ENCODE results near the gene CNIH2. TPM values are rescaled to one million over a fixed set of nuclear protein-coding genes. Genes with fewer than 3 reads are reported as not detected.

CNIH2 gene
- total RNA-seq, 1 donor from 2014 or later = not detected

- Histone ChIP-seq H3K27ac (ENCODE audit: low read depth, low read length) (no peak overlapping the region), H3K9me3 (ENCODE audit: control insufficient read depth in 3 of 3, low read length in 3 of 3) (no peaks in the 10 kb centered on the region), H3K4me1 (ENCODE audit: control insufficient read depth in 3 of 3, insufficient read depth in 3 of 3, low read length in 3 of 3) (peaks cover 9 to 20% (median 19%) of the 10 kb centered on the region in 3 donors), H3K36me3 (ENCODE audit: control insufficient read depth in 3 of 3, insufficient read depth in 3 of 3, low read length in 3 of 3) (peaks cover 21 to 22% (median 21%) of the 10 kb centered on the region in 3 donors), H3K27me3 (ENCODE audit: control insufficient read depth in 3 of 3, insufficient read depth in 3 of 3, low read length in 3 of 3) (peaks cover 3 to 27% (median 8%) of the 10 kb centered on the region in 3 donors), H3K9ac (ENCODE audit: low read depth in 1 of 3, low read length in 3 of 3) (no peak overlapping the region), H3K4me3 (ENCODE audit: low read length in 3 of 3) (no peak overlapping the region)
These were observed 3.0 kb downstream of the CNIH2 start for GRCh38 chr11:66281001-66281400.

DNA sequence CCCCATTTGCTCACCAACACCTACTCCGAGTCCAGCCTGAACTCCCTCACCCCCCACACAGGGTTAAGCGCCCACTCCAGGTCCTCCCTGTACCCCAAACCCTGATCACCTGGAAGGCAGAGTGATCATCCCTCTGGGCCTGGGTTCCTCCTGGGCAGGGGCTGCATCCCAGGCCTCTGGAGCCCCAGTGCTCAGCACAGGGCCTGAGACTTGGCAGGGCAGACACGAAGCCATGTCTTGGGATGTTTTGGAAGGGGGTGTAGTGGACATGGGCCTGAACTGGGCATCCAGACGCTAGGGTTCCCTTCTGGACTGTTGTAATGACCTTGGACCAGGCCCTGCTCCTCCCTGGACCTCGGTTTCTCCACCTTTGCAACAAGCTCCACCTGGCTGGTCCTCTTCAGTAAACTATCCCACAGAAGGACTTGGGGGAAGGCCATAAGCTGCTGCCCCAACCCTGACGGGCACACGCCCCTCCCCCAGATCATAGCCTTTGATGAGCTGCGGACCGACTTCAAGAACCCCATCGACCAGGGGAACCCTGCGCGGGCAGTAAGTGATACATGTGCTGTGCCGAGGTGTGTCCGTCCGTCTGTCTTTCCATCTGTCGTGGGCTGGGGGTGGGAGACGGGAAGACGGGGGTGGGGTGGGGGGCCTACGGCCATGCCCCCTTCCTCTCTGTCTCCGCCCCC is 3.9 kb downstream of the CNIH2 start:
- no peak overlapping the region for H3K9ac ChIP-seq (ENCODE audit: low read depth in 1 of 3, low read length in 3 of 3)
- H3K9me3 ChIP-seq (ENCODE audit: control insufficient read depth in 3 of 3, low read length in 3 of 3) = no peaks in the 10 kb centered on the region
- H3K36me3 ChIP-seq (ENCODE audit: control insufficient read depth in 3 of 3, insufficient read depth in 3 of 3, low read length in 3 of 3) = peaks cover 17 to 20% (median 18%) of the 10 kb centered on the region in 3 donors
- H3K4me1 ChIP-seq (ENCODE audit: control insufficient read depth in 3 of 3, insufficient read depth in 3 of 3, low read length in 3 of 3) = peaks cover 9 to 29% (median 24%) of the 10 kb centered on the region in 3 donors
- H3K27ac ChIP-seq (ENCODE audit: low read depth, low read length) = no peak overlapping the region
- peaks cover 3 to 27% (median 8%) of the 10 kb centered on the region in 3 donors for H3K27me3 ChIP-seq (ENCODE audit: control insufficient read depth in 3 of 3, insufficient read depth in 3 of 3, low read length in 3 of 3)
- no peak overlapping the region for H3K4me3 ChIP-seq (ENCODE audit: low read length in 3 of 3)

DNA sequence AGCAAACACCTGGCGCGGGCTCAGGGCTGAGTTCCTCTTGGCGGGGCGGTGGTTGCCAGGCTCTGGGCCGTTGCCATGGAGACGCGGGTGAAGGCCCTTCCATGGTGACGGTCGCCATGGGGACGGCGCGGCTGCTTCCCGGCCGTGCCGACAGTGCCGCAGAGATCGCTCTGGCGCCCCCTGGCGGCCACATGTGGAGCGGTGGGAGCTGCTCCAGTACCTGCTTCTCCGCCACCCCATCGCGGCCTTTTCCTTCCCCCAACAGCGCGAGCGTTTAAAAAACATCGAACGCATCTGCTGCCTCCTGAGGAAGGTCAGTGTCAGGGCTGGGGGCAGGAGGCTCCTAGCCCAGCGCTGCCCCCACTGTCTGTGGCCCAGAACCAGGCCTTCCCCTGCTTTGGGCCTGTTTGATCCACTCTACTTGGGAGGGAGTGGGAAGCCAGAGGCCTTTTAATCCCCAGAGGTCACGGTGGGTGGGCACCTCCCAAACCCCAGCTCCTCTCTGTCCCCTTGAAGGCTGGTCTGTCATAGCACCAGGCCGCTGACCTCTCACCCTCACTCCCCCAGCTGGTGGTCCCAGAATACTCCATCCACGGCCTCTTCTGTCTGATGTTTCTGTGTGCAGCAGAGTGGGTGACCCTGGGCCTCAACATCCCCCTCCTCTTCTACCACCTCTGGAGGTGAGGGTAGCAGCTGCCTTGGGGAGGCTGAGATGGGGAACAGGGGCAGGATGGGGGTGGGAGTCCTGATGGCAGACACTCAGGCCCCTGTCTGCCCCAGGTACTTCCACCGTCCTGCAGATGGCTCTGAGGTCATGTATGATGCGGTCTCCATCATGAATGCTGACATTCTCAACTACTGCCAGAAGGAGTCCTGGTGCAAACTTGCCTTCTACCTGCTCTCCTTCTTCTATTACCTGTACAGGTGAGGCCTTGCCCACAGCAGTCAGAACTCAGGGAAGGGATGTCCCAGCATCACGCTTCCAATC is 4.8 kb downstream of the CNIH2 start:
- no peak overlapping the region for H3K27ac ChIP-seq (ENCODE audit: low read depth, low read length)
- H3K27me3 ChIP-seq (ENCODE audit: control insufficient read depth in 3 of 3, insufficient read depth in 3 of 3, low read length in 3 of 3) = peaks cover 3 to 27% (median 8%) of the 10 kb centered on the region in 3 donors
- peaks cover 17 to 21% (median 20%) of the 10 kb centered on the region in 3 donors for H3K36me3 ChIP-seq (ENCODE audit: control insufficient read depth in 3 of 3, insufficient read depth in 3 of 3, low read length in 3 of 3)
- H3K4me3 ChIP-seq (ENCODE audit: low read length in 3 of 3) = peak overlapping the region in 1 of 3 donors; percentile 49
- peak overlapping the region; percentile 14 to 33 (median 20) for H3K9ac ChIP-seq (ENCODE audit: low read depth in 1 of 3, low read length in 3 of 3)
- peaks cover 8 to 32% (median 28%) of the 10 kb centered on the region in 3 donors for H3K4me1 ChIP-seq (ENCODE audit: control insufficient read depth in 3 of 3, insufficient read depth in 3 of 3, low read length in 3 of 3)
- no peaks in the 10 kb centered on the region for H3K9me3 ChIP-seq (ENCODE audit: control insufficient read depth in 3 of 3, low read length in 3 of 3)

GRCh38 chr11:66283461-66284105 is 5.6 kb downstream of the CNIH2 start:
- no peak overlapping the region for H3K9ac ChIP-seq (ENCODE audit: low read depth in 1 of 3, low read length in 3 of 3)
- H3K4me3 ChIP-seq (ENCODE audit: low read length in 3 of 3) = no peak overlapping the region
- H3K4me1 ChIP-seq (ENCODE audit: control insufficient read depth in 3 of 3, insufficient read depth in 3 of 3, low read length in 3 of 3) = peaks cover 15 to 40% (median 35%) of the 10 kb centered on the region in 3 donors
- peaks cover 17 to 21% (median 20%) of the 10 kb centered on the region in 3 donors for H3K36me3 ChIP-seq (ENCODE audit: control insufficient read depth in 3 of 3, insufficient read depth in 3 of 3, low read length in 3 of 3)
- H3K27me3 ChIP-seq (ENCODE audit: control insufficient read depth in 3 of 3, insufficient read depth in 3 of 3, low read length in 3 of 3) = peaks cover 3 to 27% (median 8%) of the 10 kb centered on the region in 3 donors
- H3K9me3 ChIP-seq (ENCODE audit: control insufficient read depth in 3 of 3, low read length in 3 of 3) = no peaks in the 10 kb centered on the region
- H3K27ac ChIP-seq (ENCODE audit: low read depth, low read length) = no peak overlapping the region

DNA sequence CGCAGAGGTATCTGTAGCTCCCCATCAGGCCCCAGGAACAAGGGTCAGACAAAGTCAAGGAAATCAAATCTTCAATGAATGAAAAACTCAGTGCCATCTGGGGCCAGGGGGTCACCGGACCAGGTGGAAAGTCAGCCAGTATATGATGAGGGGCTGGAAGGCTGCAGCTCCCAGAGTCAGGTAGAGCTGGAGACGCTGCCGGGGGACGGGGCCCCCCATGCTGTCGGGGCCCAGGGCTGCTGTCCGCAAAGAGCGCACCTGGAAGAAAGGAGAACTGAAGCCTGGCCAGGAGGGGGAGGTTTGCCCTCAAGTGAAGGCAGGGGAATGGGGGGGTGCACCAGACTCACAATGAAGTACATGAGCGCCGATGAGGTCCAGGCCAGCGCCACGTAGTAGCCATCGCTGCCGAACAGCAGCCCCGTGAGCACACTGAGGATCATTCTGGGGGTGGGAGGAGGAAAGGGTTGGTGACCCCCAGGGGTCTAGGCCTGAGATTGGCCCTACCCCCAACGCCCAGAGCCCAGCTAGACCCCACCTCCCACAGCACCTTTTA is 6.6 kb downstream of the CNIH2 start:
- Histone ChIP-seq H3K4me1 (ENCODE audit: control insufficient read depth in 3 of 3, insufficient read depth in 3 of 3, low read length in 3 of 3) (peaks cover 17 to 44% (median 38%) of the 10 kb centered on the region in 3 donors), H3K9me3 (ENCODE audit: control insufficient read depth in 3 of 3, low read length in 3 of 3) (no peaks in the 10 kb centered on the region), H3K27ac (ENCODE audit: low read depth, low read length) (no peak overlapping the region)

GRCh38 chr11:66285250-66285947 is 7.4 kb downstream of the CNIH2 start:
- peaks cover 20 to 51% (median 45%) of the 10 kb centered on the region in 3 donors for H3K4me1 ChIP-seq (ENCODE audit: control insufficient read depth in 3 of 3, insufficient read depth in 3 of 3, low read length in 3 of 3)
- H3K9ac ChIP-seq (ENCODE audit: low read depth in 1 of 3, low read length in 3 of 3) = peak overlapping the region in 1 of 3 donors; percentile 40
- H3K9me3 ChIP-seq (ENCODE audit: control insufficient read depth in 3 of 3, low read length in 3 of 3) = no peaks in the 10 kb centered on the region
- H3K27ac ChIP-seq (ENCODE audit: low read depth, low read length) = no peak overlapping the region
- no peak overlapping the region for H3K4me3 ChIP-seq (ENCODE audit: low read length in 3 of 3)
- H3K36me3 ChIP-seq (ENCODE audit: control insufficient read depth in 3 of 3, insufficient read depth in 3 of 3, low read length in 3 of 3) = peaks cover 17 to 21% (median 20%) of the 10 kb centered on the region in 3 donors
- peaks cover 0 to 14% (median 0%) of the 10 kb centered on the region in 3 donors for H3K27me3 ChIP-seq (ENCODE audit: control insufficient read depth in 3 of 3, insufficient read depth in 3 of 3, low read length in 3 of 3)

More for the DNA sequence above, 6.6 kb downstream of the CNIH2 start:
- Histone ChIP-seq H3K4me3 (ENCODE audit: low read length in 3 of 3) (no peak overlapping the region), H3K27me3 (ENCODE audit: control insufficient read depth in 3 of 3, insufficient read depth in 3 of 3, low read length in 3 of 3) (peaks cover 3 to 22% (median 5%) of the 10 kb centered on the region in 3 donors), H3K9ac (ENCODE audit: low read depth in 1 of 3, low read length in 3 of 3) (no peak overlapping the region), H3K36me3 (ENCODE audit: control insufficient read depth in 3 of 3, insufficient read depth in 3 of 3, low read length in 3 of 3) (peaks cover 17 to 21% (median 20%) of the 10 kb centered on the region in 3 donors)

GRCh38 chr11:66286699-66287098 is 8.7 kb downstream of the CNIH2 start:
- Histone ChIP-seq H3K4me1 (ENCODE audit: control insufficient read depth in 3 of 3, insufficient read depth in 3 of 3, low read length in 3 of 3) (peaks cover 20 to 51% (median 45%) of the 10 kb centered on the region in 3 donors), H3K27me3 (ENCODE audit: control insufficient read depth in 3 of 3, insufficient read depth in 3 of 3, low read length in 3 of 3) (peaks cover 0 to 11% (median 6%) of the 10 kb centered on the region in 3 donors), H3K9ac (ENCODE audit: low read depth in 1 of 3, low read length in 3 of 3) (peak overlapping the region in 1 of 3 donors; percentile 45), H3K4me3 (ENCODE audit: low read length in 3 of 3) (no peak overlapping the region), H3K9me3 (ENCODE audit: control insufficient read depth in 3 of 3, low read length in 3 of 3) (no peaks in the 10 kb centered on the region), H3K36me3 (ENCODE audit: control insufficient read depth in 3 of 3, insufficient read depth in 3 of 3, low read length in 3 of 3) (peaks cover 17 to 21% (median 20%) of the 10 kb centered on the region in 3 donors), H3K27ac (ENCODE audit: low read depth, low read length) (no peak overlapping the region)

DNA sequence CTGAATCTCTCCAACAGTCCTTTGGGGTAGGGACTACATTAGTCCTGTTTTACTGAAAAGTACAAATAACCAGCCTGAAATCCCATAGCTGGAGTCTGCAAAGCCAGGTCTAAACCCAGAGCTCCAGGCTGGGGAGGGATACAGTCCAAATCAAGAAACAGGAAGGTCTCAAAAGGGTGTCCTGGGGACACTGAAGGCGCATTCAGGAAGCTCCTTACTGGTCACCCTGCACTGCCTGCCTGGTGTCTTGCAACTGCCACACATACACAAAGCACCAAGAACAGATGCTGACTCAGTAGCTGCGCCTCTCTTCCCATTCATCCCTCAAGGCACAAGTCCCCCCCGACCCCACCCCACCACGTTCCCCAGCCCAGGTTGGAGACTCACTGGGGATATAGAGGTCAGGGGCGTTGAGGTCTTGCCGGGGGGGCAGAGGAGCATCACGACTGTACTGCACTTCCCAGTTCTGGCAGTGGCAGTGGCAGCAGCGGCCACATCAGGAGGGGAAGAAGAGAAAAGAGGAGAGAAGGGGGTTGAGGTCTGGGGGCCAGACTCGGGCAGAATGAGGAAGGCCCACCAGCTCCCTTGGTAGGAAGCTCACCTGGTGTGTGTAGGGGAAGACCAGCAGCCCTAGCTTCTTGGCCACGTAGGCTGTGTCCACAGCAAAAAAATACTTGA is 9.4 kb downstream of the CNIH2 start:
- Histone ChIP-seq H3K9me3 (ENCODE audit: control insufficient read depth in 3 of 3, low read length in 3 of 3) (no peaks in the 10 kb centered on the region), H3K27ac (ENCODE audit: low read depth, low read length) (no peak overlapping the region), H3K4me3 (ENCODE audit: low read length in 3 of 3) (peak overlapping the region; percentile 84 to 91 (median 91)), H3K9ac (ENCODE audit: low read depth in 1 of 3, low read length in 3 of 3) (peak overlapping the region in 1 of 3 donors; percentile 92), H3K4me1 (ENCODE audit: control insufficient read depth in 3 of 3, insufficient read depth in 3 of 3, low read length in 3 of 3) (peaks cover 20 to 56% (median 45%) of the 10 kb centered on the region in 3 donors), H3K27me3 (ENCODE audit: control insufficient read depth in 3 of 3, insufficient read depth in 3 of 3, low read length in 3 of 3) (peaks cover 5 to 13% (median 9%) of the 10 kb centered on the region in 3 donors), H3K36me3 (ENCODE audit: control insufficient read depth in 3 of 3, insufficient read depth in 3 of 3, low read length in 3 of 3) (peaks cover 17 to 21% (median 20%) of the 10 kb centered on the region in 3 donors)

Measured in skeletal muscle tissue (tissue), 4 donors.